ENCODE data around the gene HASPIN. TPM values are rescaled to one million over a fixed set of nuclear protein-coding genes. Genes with fewer than 3 reads are reported as not detected.

The HASPIN gene
- total RNA-seq, 2 donors from 2014 or later, result 1.1 to 2.6 TPM

GRCh38 chr17:3755335-3756030 lies 31.8 kb downstream of the HASPIN start:
- DNase-seq, result no peak
- intact Hi-C loops (cut with DNase I, micrococcal nuclease), result no loop called here
- ATAC-seq, result no peak

- intact Hi-C loops (cut with DNase I, micrococcal nuclease), result no loop called here
- DNase-seq (no peak), ATAC-seq (no peak)
These were observed 36.0 kb downstream of the HASPIN start for GRCh38 chr17:3759597-3760216.

- ATAC-seq (no peak), DNase-seq (no peak)
- intact Hi-C loops (cut with DNase I, micrococcal nuclease), result no loop called here
These were observed 37.6 kb downstream of the HASPIN start for GRCh38 chr17:3761036-3761917.

GRCh38 chr17:3761918-3762380 lies 38.2 kb downstream of the HASPIN start:
- ATAC-seq, result no peak

GRCh38 chr17:3762922-3763776 lies 39.4 kb downstream of the HASPIN start:
- DNase-seq (no peak), ATAC-seq (no peak)
- intact Hi-C loops (cut with DNase I, micrococcal nuclease), result no loop called here

More at GRCh38 chr17:3761918-3762380, 38.2 kb downstream of the HASPIN start:
- DNase-seq, result no peak
- intact Hi-C loops (cut with DNase I, micrococcal nuclease), result no loop called here

GRCh38 chr17:3763777-3764170 lies 40.1 kb downstream of the HASPIN start:
- DNase-seq, result no peak
- no peak for ATAC-seq
- intact Hi-C loops (cut with DNase I, micrococcal nuclease), result no loop called here

GRCh38 chr17:3765981-3766380 lies 42.3 kb downstream of the HASPIN start:
- intact Hi-C loops (cut with DNase I, micrococcal nuclease), result no loop called here
- ATAC-seq (no peak), DNase-seq (no peak)

GRCh38 chr17:3766779-3767178 lies 43.1 kb downstream of the HASPIN start:
- intact Hi-C loops (cut with DNase I, micrococcal nuclease), result no loop called here
- DNase-seq (no peak), ATAC-seq (no peak)

- no peak for DNase-seq
- no peak for ATAC-seq
- intact Hi-C loops (cut with DNase I, micrococcal nuclease), result no loop called here
These were observed 44.6 kb downstream of the HASPIN start for GRCh38 chr17:3768341-3768740.

- intact Hi-C loops (cut with DNase I, micrococcal nuclease), result no loop called here
- ATAC-seq, result no peak
- DNase-seq, result no peak
These were observed 45.1 kb downstream of the HASPIN start for GRCh38 chr17:3768769-3769168.

- DNase-seq, result peak in 1 of 2 donors; percentile 24
- peak; percentile 38 for ATAC-seq
These were observed 46.8 kb downstream of the HASPIN start for GRCh38 chr17:3770466-3770865.

GRCh38 chr17:3771140-3771539 lies 47.4 kb downstream of the HASPIN start:
- ATAC-seq (no peak), DNase-seq (no peak)
- intact Hi-C loops (cut with DNase I, micrococcal nuclease), result no loop called here

More at GRCh38 chr17:3770466-3770865, 46.8 kb downstream of the HASPIN start:
- intact Hi-C loops (cut with DNase I, micrococcal nuclease), result no loop called here

- DNase-seq (no peak), ATAC-seq (no peak)
- intact Hi-C loops (cut with DNase I, micrococcal nuclease), result no loop called here
These were observed 49.1 kb downstream of the HASPIN start for GRCh38 chr17:3772764-3773163.

- no peak for DNase-seq
- no peak for ATAC-seq
- intact Hi-C loops (cut with DNase I, micrococcal nuclease), result no loop called here
These were observed 49.8 kb downstream of the HASPIN start for GRCh38 chr17:3773511-3773910.

- ATAC-seq (no peak), DNase-seq (no peak)
- intact Hi-C loops (cut with DNase I, micrococcal nuclease), result no loop called here
These were observed 50.3 kb downstream of the HASPIN start for GRCh38 chr17:3773966-3774365.

All from left colon (tissue), 2 donors.